ENCODE data around the gene PLA2G4E. TPM values are rescaled to one million over a fixed set of nuclear protein-coding genes. Genes with fewer than 3 reads are reported as not detected.

Gene PLA2G4E
- total and polyA plus RNA-seq, 9 donors = 0.02 to 0.11 TPM; not detected in 7

GRCh38 chr15:42012241-42012640 lies 8.6 kb downstream of the PLA2G4E start:
- Histone ChIP-seq H3K4me3 (no peak overlapping the region), H3K27ac (no peak overlapping the region), H3K4me1 (ENCODE audit: insufficient read depth) (no peaks in the 10 kb centered on the region), H3K27me3 (no peaks in the 10 kb centered on the region), H3K36me3 (no peaks in the 10 kb centered on the region), H3K9me3 (no peaks in the 10 kb centered on the region)
- no peak for TF ChIP-seq POLR2A (IDR thresholded peaks at IDR 0.05)
- WGBS, 3 donors = 36 to 61% (median 49%) methylated on average over 2 of the region's 2 CpGs
- intact Hi-C loops (cut with DNase I) = no loop called here
- no peak for DNase-seq

- WGBS, 3 donors = 65 to 91% (median 78%) methylated on average over 7 of the region's 7 CpGs
- intact Hi-C loops (cut with DNase I) = no loop called here
- no peak for DNase-seq
- H3K9me3 ChIP-seq = no peaks in the 10 kb centered on the region
- H3K4me1 ChIP-seq (ENCODE audit: insufficient read depth) = no peaks in the 10 kb centered on the region
- H3K36me3 ChIP-seq = no peaks in the 10 kb centered on the region
- no peak for TF ChIP-seq EP300 (IDR thresholded peaks at IDR 0.05)
- no peak for TF ChIP-seq POLR2A (IDR thresholded peaks at IDR 0.05)
- no peak for TF ChIP-seq CTCF (IDR thresholded peaks at IDR 0.05)
- no peak overlapping the region for H3K27ac ChIP-seq
- no peaks in the 10 kb centered on the region for H3K27me3 ChIP-seq
- H3K4me3 ChIP-seq = no peak overlapping the region
Observed at GRCh38 chr15:42011074-42011473, 9.8 kb downstream of the PLA2G4E start.

- intact Hi-C loops (cut with DNase I) = no loop called here
Observed at GRCh38 chr15:42010434-42010833, 10.4 kb downstream of the PLA2G4E start.

GRCh38 chr15:42009474-42009873 lies 11.4 kb downstream of the PLA2G4E start:
- Histone ChIP-seq H3K36me3 (no peaks in the 10 kb centered on the region), H3K4me3 (no peak overlapping the region), H3K27me3 (no peaks in the 10 kb centered on the region), H3K9me3 (no peaks in the 10 kb centered on the region), H3K27ac (no peak overlapping the region), H3K4me1 (ENCODE audit: insufficient read depth) (no peaks in the 10 kb centered on the region)
- WGBS, 3 donors = 66 to 91% (median 81%) methylated on average over 5 of the region's 5 CpGs
- TF ChIP-seq POLR2A (IDR thresholded peaks at IDR 0.05) (no peak), CTCF (IDR thresholded peaks at IDR 0.05) (no peak)
- intact Hi-C loops (cut with DNase I) = no loop called here
- DNase-seq = no peak

More at GRCh38 chr15:42010434-42010833, 10.4 kb downstream of the PLA2G4E start:
- Histone ChIP-seq H3K9me3 (no peaks in the 10 kb centered on the region), H3K27ac (no peak overlapping the region), H3K4me3 (no peak overlapping the region), H3K4me1 (ENCODE audit: insufficient read depth) (no peaks in the 10 kb centered on the region), H3K27me3 (no peaks in the 10 kb centered on the region), H3K36me3 (no peaks in the 10 kb centered on the region)
- WGBS, 3 donors = 0 to 85% (median 44%) methylated on average over 1 of the region's 1 CpG
- no peak for DNase-seq
- no peak for TF ChIP-seq CTCF (IDR thresholded peaks at IDR 0.05)
- TF ChIP-seq EP300 (IDR thresholded peaks at IDR 0.05) = no peak
- no peak for TF ChIP-seq POLR2A (IDR thresholded peaks at IDR 0.05)

GRCh38 chr15:42009022-42009421 lies 11.8 kb downstream of the PLA2G4E start:
- DNase-seq = no peak
- H3K9me3 ChIP-seq = no peaks in the 10 kb centered on the region
- intact Hi-C loops (cut with DNase I) = no loop called here

More at GRCh38 chr15:42009022-42009421, 11.8 kb downstream of the PLA2G4E start:
- Histone ChIP-seq H3K27me3 (no peaks in the 10 kb centered on the region), H3K27ac (no peak overlapping the region), H3K4me1 (ENCODE audit: insufficient read depth) (no peaks in the 10 kb centered on the region), H3K36me3 (no peaks in the 10 kb centered on the region), H3K4me3 (no peak overlapping the region)
- TF ChIP-seq EP300 (IDR thresholded peaks at IDR 0.05) = no peak
- no peak for TF ChIP-seq POLR2A (IDR thresholded peaks at IDR 0.05)
- no peak for TF ChIP-seq CTCF (IDR thresholded peaks at IDR 0.05)
